Stimulated activated CD8-positive, alpha-beta memory T cell treated with anti-CD3 and anti-CD28 coated beads, Interleukin-4, amount 100 ng/mL, for 4 hours (primary cell): ENCODE measurements around the gene SLC2A10.
"Not testable (repeated sequence)": the region's sequence is repeated elsewhere in the genome, so short reads cannot be mapped to it uniquely, and the experiment has no call there.

Experiments used
- DNase-seq, 2 donors: peaks; one replicate each; pipeline ENCODE4 v3.0.0-alpha.2; 2020; ENCODE audit warnings: low read depth in 2 of 2, low spot score in 1 of 2

SLC2A10 gene

DNA sequence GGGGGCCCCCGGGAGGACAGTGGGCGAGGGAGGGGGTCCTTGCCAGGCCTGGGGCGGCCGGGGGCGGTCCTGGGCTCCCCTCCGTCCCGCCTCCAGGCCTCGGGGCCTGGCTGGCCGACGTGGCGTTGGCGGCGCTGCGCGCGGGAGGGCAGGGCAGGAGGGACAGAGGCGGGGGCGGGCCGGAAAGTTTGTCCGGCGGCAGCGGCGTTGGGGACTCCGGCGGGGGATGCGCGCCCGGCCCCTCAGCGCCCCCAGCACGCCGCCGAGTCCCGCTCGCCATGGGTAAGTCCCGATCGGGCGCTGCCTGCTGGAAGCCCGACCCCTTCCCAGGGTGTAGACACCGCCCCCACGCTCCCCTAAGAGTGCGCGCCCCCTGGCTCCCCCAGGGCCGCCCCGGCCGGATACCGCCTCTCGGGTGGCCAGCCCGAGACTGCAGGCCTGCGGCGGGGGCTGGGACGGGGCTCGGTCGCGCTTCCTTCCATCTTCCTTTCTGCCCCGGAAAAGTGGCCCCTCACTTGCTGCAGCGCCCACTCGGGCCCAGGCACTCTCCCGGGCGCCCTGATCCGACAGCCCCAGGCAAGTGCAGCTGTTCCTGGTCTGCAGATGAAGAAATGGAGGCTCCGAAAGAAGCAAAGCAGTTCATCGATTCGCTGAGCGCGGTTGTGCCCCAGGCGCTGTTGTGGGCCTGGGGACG, at the start of gene SLC2A10:
TSS of gene SLC2A10 (plus strand) at position 191 of the 694 bp plus-strand sequence. CDS start at position 279, 88 bp downstream.
- DNase-seq, result no peak

DNA sequence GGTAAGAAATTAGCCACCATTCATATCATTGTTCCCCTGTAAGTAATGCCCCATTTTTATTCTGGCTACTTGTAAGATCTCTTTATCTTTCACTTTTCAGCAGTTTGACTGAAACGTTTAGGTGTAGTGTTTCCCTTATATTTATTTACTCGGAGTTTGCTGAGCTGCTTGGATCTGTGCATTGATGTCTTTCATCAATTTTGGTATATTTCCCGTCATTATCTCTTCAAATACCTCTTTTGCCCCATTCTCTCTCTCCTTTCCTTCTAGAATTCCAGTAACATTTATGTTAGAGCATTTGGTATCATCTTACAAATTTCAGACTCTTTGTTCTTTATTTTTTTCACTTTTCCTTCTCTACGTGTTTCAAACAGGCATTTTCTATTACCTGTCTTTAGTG, 49.0 kb upstream of the SLC2A10 start:
- no peak for DNase-seq

DNA sequence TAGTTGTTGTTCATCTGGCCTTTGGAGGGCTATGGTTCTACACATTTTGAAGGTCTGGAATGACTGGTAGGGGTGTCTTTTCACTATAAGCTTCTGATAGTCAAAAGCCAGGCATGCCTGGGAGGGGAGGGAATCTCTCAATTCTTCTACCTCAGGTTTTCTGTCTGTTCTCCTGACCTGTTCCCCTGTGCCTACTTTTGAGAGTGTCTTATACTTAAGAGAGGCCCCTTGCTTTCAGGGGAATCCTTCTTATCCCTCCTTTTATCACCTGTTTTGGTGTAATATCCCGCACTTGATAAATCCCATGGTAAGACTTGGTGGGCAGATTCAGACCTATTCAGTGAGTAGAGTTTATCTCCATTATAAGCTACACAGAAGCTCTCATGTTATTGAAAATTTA, 47.8 kb upstream of the SLC2A10 start:
- no peak for DNase-seq

DNA sequence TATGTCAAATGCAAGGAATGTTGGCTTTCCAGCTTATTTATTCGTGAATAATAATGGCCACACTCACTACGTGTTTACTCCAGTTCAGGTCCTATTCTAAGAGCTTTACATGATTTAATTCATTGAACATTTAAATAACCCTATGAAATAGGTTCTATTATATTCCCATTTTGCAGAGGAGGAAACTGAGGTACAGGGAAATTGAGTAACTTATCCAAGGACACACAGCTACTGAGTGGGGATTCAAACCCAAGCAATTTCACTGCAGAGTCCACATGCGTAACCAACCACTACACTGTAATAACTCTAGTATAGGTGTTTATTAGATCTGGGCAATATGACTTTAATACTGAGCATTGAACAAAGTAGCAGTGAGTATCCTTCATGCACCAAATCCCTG, 45.9 kb upstream of the SLC2A10 start:
- DNase-seq, result no peak

DNA sequence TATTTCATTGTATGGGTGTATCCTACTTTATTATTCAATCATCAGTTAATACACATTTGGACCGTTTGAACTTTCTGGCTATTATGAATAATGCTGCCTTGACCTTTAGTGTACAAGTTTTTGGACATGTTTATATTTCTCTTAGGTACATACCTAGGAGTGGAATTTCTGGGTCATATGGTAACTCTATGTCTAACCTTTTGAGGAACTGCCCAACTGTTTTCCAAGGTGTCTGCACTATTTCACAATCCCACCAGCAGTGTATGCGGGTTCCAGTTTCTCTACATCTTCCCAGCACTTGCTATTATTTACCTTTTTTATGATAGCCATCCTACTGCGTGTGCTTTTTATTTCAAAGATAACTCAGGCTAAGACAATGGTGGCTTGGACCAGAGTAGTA, 43.8 kb upstream of the SLC2A10 start:
- no peak for DNase-seq

DNA sequence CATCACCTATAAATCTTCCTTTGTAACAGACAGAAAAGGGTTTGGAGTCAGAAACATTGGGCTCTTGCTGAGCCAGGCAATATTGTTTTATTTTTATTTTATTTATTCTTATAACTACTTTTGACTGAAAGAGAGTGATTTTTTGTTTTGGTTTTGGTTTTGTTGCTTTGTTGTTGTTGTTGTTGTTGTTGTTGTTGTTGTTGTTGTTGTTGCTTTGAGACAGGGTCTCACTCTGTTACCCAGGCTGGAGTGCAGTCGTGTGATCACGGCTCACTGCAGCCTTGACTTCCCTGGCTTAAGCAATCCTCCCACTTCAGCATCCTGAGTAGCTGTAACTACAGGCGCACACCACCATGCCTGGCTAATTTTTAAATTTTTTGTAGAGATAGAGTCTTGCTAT, 43.1 kb upstream of the SLC2A10 start:
- no peak for DNase-seq

DNA sequence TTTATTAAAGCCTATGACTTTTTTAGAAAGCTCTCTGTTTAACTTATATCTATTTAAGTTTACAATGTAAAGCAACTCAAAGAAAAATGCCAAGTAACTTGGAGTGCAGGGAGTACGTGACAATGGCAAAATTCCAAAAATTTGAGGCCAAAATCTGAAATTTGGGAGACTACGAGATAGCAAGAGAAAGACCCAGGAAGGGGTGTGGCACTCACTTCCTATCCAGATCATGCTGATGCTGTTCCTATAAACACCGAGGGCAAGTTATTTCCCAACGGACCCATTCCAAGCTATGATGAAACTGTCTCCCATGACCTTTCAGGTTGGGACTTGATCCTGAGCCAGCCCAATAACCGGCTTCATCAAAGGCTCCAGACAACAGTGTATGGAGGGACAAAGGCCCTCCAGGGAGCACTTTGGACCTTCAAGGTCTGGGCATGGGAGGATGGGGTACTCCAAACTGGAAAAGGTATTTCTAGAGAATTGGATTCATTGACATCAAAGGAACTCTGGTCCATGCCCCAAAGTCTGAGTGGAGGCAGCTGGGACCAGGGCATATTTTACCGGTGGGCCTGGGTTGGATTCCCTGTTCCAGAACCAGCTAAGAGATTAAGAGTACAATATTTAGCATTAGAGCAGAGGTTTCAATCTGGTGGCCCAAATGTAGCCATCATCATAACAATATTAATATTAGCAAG, 42.5 kb upstream of the SLC2A10 start:
- no peak for DNase-seq

DNA sequence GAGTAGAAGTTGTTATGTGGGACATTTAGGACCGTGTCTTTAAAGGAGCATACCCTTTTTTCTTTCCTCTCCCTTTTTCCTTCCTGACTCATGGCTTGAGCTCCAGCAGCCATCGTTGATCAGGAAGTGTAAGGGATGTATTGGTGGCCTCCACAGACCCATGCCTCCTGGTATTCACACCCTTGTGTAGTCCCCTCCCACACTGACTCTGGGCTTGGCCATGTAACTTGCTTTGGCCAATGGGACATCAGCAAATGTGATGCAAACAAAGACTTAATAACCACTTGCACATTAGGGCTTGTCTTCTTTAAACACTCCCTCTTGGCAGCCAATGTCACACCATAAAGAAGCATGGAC, 39.2 kb upstream of the SLC2A10 start:
- no peak for DNase-seq

DNA sequence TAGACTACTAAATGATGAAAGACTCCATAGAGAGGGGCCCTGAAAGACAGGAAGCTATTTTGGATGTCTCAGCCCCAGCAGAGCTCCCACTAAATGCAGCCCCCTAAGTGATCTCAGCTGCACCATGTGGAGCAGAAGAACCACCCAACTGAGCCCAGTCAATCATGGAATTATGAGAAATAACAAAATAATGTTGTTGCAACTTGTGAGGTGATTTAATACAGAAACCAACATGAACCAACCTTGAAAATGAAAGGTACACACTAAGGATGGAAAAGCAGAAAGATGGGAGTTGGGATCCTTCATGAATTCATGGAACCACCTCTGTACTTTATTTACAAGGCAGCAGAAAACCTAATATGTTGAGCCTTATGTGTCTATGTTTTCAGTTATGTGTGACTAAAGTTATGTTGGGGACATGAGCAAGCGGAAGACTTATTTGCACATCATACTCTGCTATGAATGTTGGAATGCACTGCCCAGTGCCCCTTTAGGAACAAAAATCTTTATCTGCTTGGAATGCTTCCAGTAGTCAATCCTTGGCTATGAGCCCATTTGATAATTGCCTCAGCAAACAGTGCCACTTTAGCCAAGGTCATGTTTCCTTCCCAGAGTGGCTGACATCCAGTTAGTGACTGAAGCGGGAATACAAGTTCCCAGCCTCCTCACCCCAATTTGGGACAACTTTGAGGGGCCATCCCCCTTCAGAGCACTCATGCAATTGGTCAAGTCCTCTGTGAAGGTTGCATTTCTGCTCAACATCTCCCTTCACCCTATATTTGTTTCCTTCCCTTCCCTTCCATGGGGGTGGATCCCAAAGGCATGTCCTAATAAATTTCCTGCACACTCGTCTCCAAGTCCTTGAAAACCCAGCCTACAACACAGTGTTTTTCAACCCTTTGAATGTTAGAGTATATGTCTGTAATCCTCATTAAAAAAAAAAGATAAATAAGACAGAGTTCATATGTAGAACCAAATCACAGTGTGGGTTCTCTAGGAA, 38.6 kb upstream of the SLC2A10 start:
- no peak for DNase-seq

DNA sequence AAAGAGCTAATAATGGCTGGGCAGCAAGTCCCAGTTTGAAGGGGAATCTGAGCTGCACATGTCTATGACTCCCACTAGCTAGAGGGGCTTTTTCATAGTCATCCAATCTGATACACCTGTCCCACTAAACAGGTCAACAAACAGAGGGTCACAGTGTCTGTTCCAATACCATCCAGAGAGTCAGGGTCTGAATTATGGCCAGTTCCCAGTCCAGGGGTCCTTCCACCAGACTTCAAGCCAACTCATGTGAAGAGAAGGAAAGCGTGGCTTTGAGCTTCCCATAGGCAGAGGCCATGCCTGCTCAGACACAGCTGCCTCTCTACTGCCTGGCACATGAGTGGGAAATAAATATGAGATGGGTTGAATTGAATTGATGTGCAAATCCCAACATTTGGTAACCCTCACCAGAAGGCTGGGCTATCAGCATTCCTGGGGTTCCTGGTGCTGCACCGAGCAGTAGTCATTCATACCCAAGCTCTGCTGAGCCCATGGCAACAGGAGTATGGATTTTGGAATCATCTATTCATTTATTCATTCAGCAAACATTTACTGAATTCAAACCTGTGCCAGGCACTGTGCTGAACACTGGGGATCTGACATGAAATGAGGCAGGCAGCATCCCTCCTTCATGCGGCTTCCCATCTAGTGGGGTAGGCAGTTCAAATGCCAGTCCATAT, 37.4 kb upstream of the SLC2A10 start:
- DNase-seq, result no peak

DNA sequence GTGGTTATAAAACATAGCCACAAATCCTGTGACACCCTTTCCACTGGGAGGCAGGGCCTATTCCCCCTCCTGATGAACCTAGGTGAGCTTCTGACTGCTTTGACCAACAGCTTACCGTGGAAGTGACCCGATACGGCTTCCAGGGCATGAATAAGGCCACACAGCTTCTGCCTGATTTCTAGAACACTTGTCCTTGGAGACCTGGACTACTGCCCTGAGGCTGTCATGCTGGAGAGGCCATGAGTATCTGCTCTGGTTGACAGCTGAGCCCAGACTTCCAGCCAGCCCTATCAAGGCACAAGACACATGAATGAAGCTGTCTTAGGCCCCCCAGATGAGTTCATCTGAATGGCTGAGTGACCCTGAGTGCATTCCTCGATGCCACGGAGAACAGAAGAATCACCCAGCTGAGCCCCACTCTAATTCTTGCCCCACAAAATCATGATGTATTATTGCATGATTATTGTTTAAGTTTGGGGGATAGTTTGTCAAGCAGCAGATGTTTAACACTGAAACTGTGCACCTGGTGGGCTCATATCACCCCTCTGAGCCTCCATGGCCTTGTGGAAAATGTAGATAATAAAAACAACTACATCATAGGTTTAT, 36.8 kb upstream of the SLC2A10 start:
- no peak for DNase-seq

DNA sequence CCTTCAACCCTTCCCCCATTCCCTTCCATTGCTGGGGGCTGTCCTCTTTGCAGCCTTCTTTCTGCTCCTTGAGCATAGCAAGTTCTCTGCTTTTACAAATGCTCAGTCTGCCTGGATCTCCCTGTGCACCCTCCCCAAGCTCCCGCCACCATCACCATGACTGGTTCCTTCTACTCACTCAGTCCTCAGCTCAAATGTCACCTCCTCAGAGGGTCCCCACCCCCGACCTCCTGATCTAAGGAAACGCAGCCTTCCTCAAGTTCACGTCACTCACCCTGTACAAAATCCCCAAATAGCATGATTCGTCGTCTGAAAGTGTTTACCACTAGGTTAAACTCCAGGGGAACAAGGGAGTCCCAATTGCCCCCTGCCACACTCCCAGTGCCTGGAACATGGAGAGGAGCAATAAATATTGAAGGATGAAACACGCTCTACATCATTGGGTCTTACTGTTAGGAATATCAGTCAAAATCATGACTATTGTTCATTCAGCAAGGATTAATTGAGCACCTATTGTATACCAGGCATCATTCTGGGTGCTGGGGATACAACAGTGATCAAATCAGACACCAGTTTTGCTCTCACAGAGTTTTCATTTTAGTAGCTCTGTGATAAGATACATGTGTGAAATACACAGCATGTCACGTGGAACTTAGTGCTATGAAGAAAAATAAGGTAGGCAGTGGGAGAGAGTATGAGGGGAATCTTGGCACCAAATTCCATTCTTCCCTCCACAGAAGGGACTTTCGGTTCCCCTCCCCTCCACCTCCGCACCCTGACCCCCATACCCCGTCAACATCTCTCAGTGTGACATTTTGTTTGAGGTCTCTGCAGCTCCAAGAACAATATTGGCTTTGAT, 35.8 kb upstream of the SLC2A10 start:
- no peak for DNase-seq

DNA sequence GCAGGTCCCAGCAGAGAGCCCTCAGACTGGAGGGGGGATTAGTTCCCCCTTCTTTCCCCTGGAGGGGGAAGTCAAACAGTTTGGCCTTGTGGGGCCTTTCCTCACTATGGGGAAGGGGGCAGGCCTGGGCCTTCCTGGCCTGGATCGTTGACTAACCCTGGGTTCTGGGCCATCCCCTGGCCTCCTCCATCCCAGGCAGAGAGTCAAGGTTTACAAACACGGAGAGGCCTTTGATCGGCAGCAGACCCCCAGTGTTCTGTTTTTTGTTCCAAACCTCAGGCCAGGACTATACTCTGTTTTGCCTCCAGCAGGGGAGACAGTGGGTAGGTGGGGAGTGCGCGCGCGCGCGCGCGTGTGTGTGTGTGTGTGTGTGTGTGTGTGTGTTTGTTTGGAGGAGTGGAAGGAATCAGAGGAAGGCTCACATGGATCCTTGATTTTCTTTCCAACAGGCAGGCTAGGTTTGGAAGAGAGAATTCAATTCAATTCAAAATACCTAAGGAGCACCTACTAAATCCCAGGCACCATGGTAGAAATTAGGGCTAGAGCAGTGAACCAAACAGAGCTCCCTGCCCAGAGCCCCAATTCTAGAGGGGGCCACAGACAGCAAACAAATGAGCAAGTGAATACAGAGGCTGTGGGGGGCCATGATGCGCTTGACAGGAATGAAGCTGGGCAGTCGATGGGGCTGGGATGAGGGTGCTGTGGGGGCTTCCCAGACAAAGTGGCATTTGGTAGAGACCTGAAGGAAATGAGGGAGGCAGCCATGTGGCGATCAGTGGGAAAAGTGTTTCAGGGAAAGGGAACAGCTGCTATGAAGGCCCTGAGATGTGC, 35.0 kb upstream of the SLC2A10 start:
- DNase-seq, result no peak

DNA sequence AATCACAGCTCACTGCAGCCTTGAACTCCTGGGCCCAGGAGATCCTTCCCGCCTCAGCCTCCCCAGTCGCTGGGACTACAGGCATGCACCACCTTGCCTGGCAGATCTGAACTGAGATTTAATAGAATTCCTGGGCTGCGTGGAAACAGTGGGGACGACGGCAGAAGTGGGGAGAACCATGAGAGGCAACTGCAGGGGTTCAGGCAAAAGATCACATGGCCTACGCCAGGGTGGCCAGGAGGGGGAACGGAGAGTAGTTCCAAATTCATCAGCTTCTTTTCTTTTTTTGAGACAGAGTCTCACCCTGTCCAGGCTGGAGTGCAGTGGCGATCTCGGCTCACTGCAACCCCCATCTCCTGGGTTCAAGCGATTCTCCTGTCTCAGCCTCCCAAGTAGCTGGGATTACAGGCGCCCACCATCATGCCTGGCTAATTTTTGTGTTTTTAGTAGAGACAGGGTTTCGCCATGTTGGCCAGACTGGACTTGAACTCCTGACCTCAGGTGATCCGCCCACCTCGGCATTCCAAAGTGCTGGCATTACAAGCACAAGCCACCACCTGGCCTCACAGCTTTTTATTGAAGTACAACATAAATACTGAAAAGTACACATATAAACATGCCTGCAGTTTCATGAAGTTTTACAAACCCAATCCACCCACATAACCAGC, 32.7 kb upstream of the SLC2A10 start:
- not testable (repeated sequence) for DNase-seq

DNA sequence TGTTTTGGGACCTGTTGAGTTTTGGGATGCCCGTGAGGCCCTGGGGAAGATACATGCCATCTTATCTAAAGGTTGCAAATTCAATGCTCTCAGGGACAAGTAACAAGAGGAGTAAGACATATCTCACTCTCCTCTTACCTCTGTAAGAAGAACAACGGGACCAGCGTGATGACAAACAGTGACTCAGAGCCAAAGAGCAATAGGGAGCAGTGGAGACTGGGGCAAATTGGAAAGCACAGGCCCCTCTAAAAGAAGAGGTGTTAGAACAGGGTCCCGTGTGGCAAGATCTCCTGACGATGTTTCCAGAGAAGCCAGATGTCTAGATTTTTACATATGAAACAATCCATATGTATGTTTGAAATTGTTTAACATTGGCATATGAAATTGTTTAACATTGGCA, 31.8 kb upstream of the SLC2A10 start:
- no peak for DNase-seq

DNA sequence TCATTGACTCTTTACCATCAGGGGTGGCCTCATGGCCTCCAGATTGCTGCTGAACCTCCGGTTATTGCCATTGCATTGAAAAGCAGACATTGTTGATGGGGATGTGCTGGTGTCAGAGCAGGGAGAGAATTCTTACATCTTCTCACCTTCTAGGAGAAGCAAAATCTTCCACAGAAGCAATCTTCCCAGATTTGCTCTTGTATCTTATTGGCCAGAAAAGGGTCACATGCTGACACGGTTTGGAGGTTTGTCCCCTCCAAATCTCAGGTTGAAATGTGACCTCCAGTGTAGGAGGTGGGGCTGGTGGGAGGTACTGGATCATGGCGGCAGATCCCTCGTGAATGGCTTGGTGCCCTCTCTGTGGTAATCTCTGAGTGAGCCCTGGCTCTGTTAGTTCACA, 30.9 kb upstream of the SLC2A10 start:
- DNase-seq, result no peak

DNA sequence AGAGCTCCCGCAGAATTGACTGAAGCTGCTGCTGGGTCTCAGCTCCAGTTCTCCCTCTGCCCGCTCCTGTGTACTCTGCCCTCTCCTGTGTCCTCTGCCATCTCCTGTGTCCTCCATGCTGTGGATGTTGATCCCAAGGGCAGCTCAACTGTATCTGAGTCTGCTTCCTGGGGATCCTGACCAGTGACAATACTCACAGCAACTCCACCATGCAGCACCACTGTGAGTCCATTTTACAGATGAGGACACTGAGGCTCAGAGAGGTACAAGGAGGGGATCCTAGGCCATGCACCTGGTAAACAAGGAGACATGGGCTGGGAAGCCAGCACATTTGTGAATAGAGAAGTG, 28.8 kb upstream of the SLC2A10 start:
- no peak for DNase-seq

DNA sequence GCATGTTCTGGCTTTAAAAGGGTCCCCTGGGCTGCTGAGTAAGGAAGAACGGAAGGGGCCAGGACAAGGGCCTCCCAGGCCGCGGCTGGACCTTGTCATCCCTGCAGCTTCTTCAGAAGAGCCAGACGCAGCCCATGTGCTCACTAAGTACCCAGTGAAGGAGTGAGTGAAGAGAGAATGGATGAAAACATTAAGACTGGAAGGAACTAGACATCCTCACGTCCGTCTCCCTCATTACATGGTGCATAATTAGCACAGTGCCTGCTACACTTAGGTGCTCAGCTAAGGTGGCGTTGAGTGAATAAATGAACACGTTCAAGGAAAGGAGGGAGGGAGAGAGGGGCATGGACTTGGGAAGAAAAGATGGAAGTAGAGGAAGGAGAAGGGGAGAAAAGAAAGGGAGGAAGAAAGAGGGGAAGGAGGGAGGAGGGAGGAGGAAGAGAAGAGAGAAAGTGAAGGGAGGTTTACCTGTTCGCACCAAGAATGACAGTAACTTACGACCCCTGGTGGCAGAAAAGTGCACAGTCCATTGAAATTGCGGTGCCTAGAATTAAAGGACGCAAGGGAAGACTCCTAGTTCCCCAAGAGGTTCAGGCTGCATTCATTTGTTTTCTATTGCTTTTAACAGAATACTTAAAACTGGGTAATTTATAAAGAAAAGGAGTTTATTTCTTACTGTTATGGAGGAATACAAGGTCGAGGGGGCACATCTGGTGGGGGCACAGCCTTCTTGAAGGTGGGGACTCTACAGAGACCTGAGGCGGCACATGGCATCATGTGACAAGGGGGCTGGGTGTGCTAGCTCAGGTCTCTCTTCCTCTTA, 28.2 kb upstream of the SLC2A10 start:
- DNase-seq, result peak; percentile 27 to 55
